GM12878 (cell line): ENCODE results near the gene MAGI2. TPM values are rescaled to one million over a fixed set of nuclear protein-coding genes. Genes with fewer than 3 reads are reported as not detected.

Experiments used
- ATAC-seq: fragments of 200-7000 bp; cut with Tn5 transposase; 3 replicates; pipeline ENCODE4 v1.9.1; 2020; ENCODE audit warnings: mild to moderate bottlenecking, moderate library complexity
- BruUV-seq: library from RNA; stranded (reverse); fragments of 400-500 nt; replicated peaks from 2 replicates; lab custom pipeline; 2021; lab: Mats Ljungman, UMichigan
- CTCF ChIA-PET: fragments of 300-600 bp; sonication (Branson Sonifier 250); formaldehyde crosslinking; extraction: SDS; loops from one replicate; lab custom pipeline; 2021; ENCODE audit warnings: inconsistent platforms; lab: Yijun Ruan, JAX
- POLR2A ChIA-PET: fragments of 350-600 bp; formaldehyde crosslinking; extraction: SDS; loops from one replicate; lab custom pipeline; 2021; ENCODE audit warnings: inconsistent platforms; lab: Charles Lee
- RAD21 ChIA-PET: fragments of 300-600 bp; sonication (Branson Sonifier 250); formaldehyde crosslinking; loops from one replicate; lab custom pipeline; 2023; ENCODE audit warnings: antibody characterized with exemption; ENCODE audit not compliant: unreplicated experiment; lab: Charles Lee
- SMC1A ChIA-PET: fragments of 300-600 bp; sonication (Branson Sonifier 250); formaldehyde crosslinking; loops from one replicate; lab custom pipeline; 2023; ENCODE audit not compliant: unreplicated experiment, uncharacterized antibody; lab: Charles Lee
- DNase-seq: peaks from one replicate; pipeline ENCODE4 v3.0.0-alpha.2; 2011; ENCODE audit warnings: low read depth, low spot score
- FAIRE-seq: peaks from 3 replicates; lab custom pipeline; 2011; peaks lifted over from hg19 to GRCh38; lab: Jason Lieb, UNC
- H2AFZ ChIP-seq: 2 replicates; pipeline ENCODE4 v1.6.0; 2011; ENCODE audit warnings: low read depth, low read length, control low read depth; ENCODE audit not compliant: control insufficient read depth
- H3K27ac ChIP-seq: 2 replicates; pipeline ENCODE4 v1.5.1; 2011; ENCODE audit warnings: control low read depth; ENCODE audit not compliant: control insufficient read depth, insufficient read depth
- H3K27me3 ChIP-seq, 2 experiments: replicated peaks in 1 of 2; 2 replicates each; pipeline versions ENCODE4 v1.6.0 to v1.6.1; 2011; ENCODE audit warnings: low read length in 1 of 2; ENCODE audit not compliant: control insufficient read depth in 2 of 2, insufficient read depth in 2 of 2
- H3K36me3 ChIP-seq, 2 experiments: 2 replicates each; pipeline ENCODE4 v1.5.1; 2011; ENCODE audit warnings: low read length in 1 of 2; ENCODE audit not compliant: control insufficient read depth in 2 of 2, insufficient read depth in 2 of 2
- H3K4me1 ChIP-seq: 2 replicates; pipeline ENCODE4 v1.6.1; 2011; ENCODE audit warnings: mild to moderate bottlenecking, low read length, moderate library complexity, mixed read lengths; ENCODE audit not compliant: control insufficient read depth, insufficient read depth
- H3K4me2 ChIP-seq: 2 replicates; pipeline ENCODE4 v1.6.0; 2011; ENCODE audit warnings: control low read depth; ENCODE audit not compliant: control insufficient read depth, insufficient read depth
- H3K4me3 ChIP-seq: fragments of 200-600 bp; sonication (generic); 2 replicates; pipeline ENCODE4 v1.5.1; 2016
- H3K79me2 ChIP-seq: 2 replicates; pipeline ENCODE4 v1.6.0; 2011; ENCODE audit warnings: low read length; ENCODE audit not compliant: control insufficient read depth, insufficient read depth
- H3K9ac ChIP-seq: 2 replicates; pipeline ENCODE4 v1.8.0; 2011; ENCODE audit warnings: low read length, control low read depth, mixed read lengths; ENCODE audit not compliant: control insufficient read depth, insufficient read depth
- H3K9me3 ChIP-seq: replicated peaks from 3 replicates; pipeline ENCODE4 v1.5.1; 2011; ENCODE audit warnings: mild to moderate bottlenecking, low read length; ENCODE audit not compliant: control insufficient read depth, insufficient read depth
- H4K20me1 ChIP-seq: 2 replicates; pipeline ENCODE4 v1.6.0; 2011; ENCODE audit not compliant: control insufficient read depth, insufficient read depth
- ASH2L ChIP-seq: fragments of 300-600, 200-600 bp; sonication (generic); IDR thresholded peaks from 2 replicates; pipeline ENCODE4 v1.6.1; 2017; ENCODE audit warnings: low read depth, mild to moderate bottlenecking, borderline replicate concordance
- ATF2 ChIP-seq: IDR thresholded peaks from 2 replicates; pipeline ENCODE4 v1.6.1; 2012; ENCODE audit warnings: low read length, inconsistent platforms
- BHLHE40 ChIP-seq, 2 experiments: fragments of 450-650 bp in 1 of 2; IDR thresholded peaks; 2 replicates each; pipeline ENCODE4 v1.6.1; 2011 to 2017; ENCODE audit warnings: low read depth in 2 of 2, borderline replicate concordance in 1 of 2, improper control_type of control experiment in 1 of 2, low read length in 1 of 2, mild to moderate bottlenecking in 1 of 2
- HCFC1 ChIP-seq: fragments of 150-350 bp; IDR thresholded peaks from 2 replicates; pipeline ENCODE4 v1.6.1; 2014; ENCODE audit warnings: low read length
- MTA3 ChIP-seq: IDR thresholded peaks from 2 replicates; pipeline ENCODE4 v1.6.1; 2012; ENCODE audit warnings: low read length, inconsistent platforms, borderline replicate concordance
- NFXL1 ChIP-seq: fragments of 450-650 bp; IDR thresholded peaks from 2 replicates; pipeline ENCODE4 v1.6.1; 2017; ENCODE audit warnings: antibody characterized with exemption, mild to moderate bottlenecking, borderline replicate concordance
- NFYA ChIP-seq: IDR thresholded peaks from 2 replicates; pipeline ENCODE4 v1.6.1; 2011; ENCODE audit warnings: low read depth, mild to moderate bottlenecking, low read length, improper control_type of control experiment, borderline replicate concordance
- NR2C2 ChIP-seq: IDR thresholded peaks from 2 replicates; pipeline ENCODE4 v1.6.1; 2011; ENCODE audit warnings: borderline replicate concordance, low read depth; ENCODE audit not compliant: control insufficient read depth, insufficient read length
- POLR2A ChIP-seq: IDR thresholded peaks from 2 replicates; pipeline ENCODE4 v1.6.1; 2011; ENCODE audit warnings: low read depth, mild to moderate bottlenecking, low read length
- RAD51 ChIP-seq: fragments of 450-650 bp; IDR thresholded peaks from 2 replicates; pipeline ENCODE4 v1.6.1; 2016; ENCODE audit warnings: moderate library complexity, mild to moderate bottlenecking, inconsistent platforms
- RELB ChIP-seq: fragments of 450-650 bp; IDR thresholded peaks from 2 replicates; pipeline ENCODE4 v1.6.1; 2017; ENCODE audit warnings: low read depth, mild to moderate bottlenecking, moderate library complexity
- RFX5 ChIP-seq: IDR thresholded peaks from 2 replicates; pipeline ENCODE4 v1.6.1; 2011; ENCODE audit warnings: low read depth, low read length, improper control_type of control experiment
- SIX5 ChIP-seq: IDR thresholded peaks from 2 replicates; pipeline ENCODE4 v1.6.1; 2011; ENCODE audit warnings: mild to moderate bottlenecking, low read depth, low read length, moderate library complexity; ENCODE audit not compliant: severe bottlenecking
- SPI1 ChIP-seq: IDR thresholded peaks from 2 replicates; pipeline ENCODE4 v1.6.1; 2011; ENCODE audit warnings: low read depth, mild to moderate bottlenecking, low read length, moderate library complexity, borderline replicate concordance; ENCODE audit not compliant: insufficient read depth
- STAT3 ChIP-seq: IDR thresholded peaks from 2 replicates; pipeline ENCODE4 v1.6.1; 2011; ENCODE audit warnings: low read depth, low read length, improper control_type of control experiment
- ZBED1 ChIP-seq: IDR thresholded peaks from 2 replicates; pipeline ENCODE4 v1.6.1; 2016; ENCODE audit warnings: borderline replicate concordance
- WGBS: methylation state at CpG from one replicate; pipeline ENCODE4 v1.1.6; 2016; ENCODE audit warnings: low lambda C conversion rate; ENCODE audit not compliant: insufficient replicate concordance, insufficient coverage; ENCODE audit errors: missing lambda C conversion rate; 5-methylcytosine and 5-hydroxymethylcytosine counted together
- in situ Hi-C: fragments of 300-500 bp; cut with MboI; formaldehyde crosslinking; loops from 9 replicates; pipeline ENCODE4 v1.14.3; 2018; ENCODE audit warnings: mixed read lengths
- intact Hi-C: fragments of 100-400 bp; cut with micrococcal nuclease; formaldehyde crosslinking; loops from one replicate; pipeline ENCODE4 v1.14.2; 2022; ENCODE audit not compliant: unreplicated experiment
- polyA plus RNA-seq, 11 experiments: library from polyadenylated mRNA; depleted of rRNA in 4 of 11; unstranded in 6 of 11; stranded (reverse) in 5 of 11; fragments of >200 nt; fragmentation: Nextera tagmentation in 4 of 11; fragmentation: Illumina TruSeq in 1 of 11; extraction: Ambion mirVana in 4 of 11; extraction: Trizol in 1 of 11; gene quantifications; 1 replicate in 1 of 11; 2 replicates in 10 of 11; pipeline versions ENCODE4 v1.2.1 to v1.2.3, GENCODE V29; 2011 to 2016; ENCODE audit warnings: inconsistent platforms in 2 of 11, missing spikeins in 2 of 11, low read depth in 1 of 11
- total RNA-seq, 4 experiments: library from RNA; depleted of rRNA in 3 of 4; stranded (reverse); fragments of >200 nt in 3 of 4; fragmentation: Illumina TruSeq in 1 of 4; extraction: Trizol in 1 of 4; gene quantifications; 2 replicates each; pipeline versions ENCODE4 v1.2.1 to v1.2.3, GENCODE V29; 2013 to 2021

The MAGI2 gene
- total and polyA plus RNA-seq, 10 of the 15 experiments (the other 5 are each of a cell fraction or from before 2014, with no cell fraction given), result 0.01 to 0.31 (median 0.05) TPM; not detected in 2

GRCh38 chr7:78906735-78907134 lies 546.7 kb downstream of the MAGI2 start:
- RAD21 ChIA-PET, result no interaction called here
- Histone ChIP-seq H3K9ac (no peak overlapping the region), H2AFZ (no peak overlapping the region), H3K4me1 (no peaks in the 10 kb centered on the region), H3K27me3 (no peaks in the 10 kb centered on the region), H3K27ac (no peak overlapping the region), H3K79me2 (no peaks in the 10 kb centered on the region), H3K9me3 (no peaks in the 10 kb centered on the region), H3K4me2 (no peak overlapping the region), H3K4me3 (no peak overlapping the region), H3K36me3 (no peaks in the 10 kb centered on the region), H4K20me1 (no peaks in the 10 kb centered on the region)
- CTCF ChIA-PET, result interaction anchor here (1.1 kb wide), 1 partner anchor 9 kb away, joined by 3 read pairs; no protein-coding TSS in a partner anchor
- 0% methylated on average over 1 of the region's 1 CpG for WGBS
- TF ChIP-seq ZBED1, result no peak
- no peak for TF ChIP-seq POLR2A
- in situ Hi-C loops (no loop called here), intact Hi-C loops (no loop called here)
- no TSS peak for BruUV-seq
- DNase-seq, result no peak
- SMC1A ChIA-PET, result no interaction called here
- ATAC-seq, result no peak
- no peak for FAIRE-seq
- POLR2A ChIA-PET, result no interaction called here

- no peak for FAIRE-seq
- no peak overlapping the region for H3K27ac ChIP-seq
- in situ Hi-C loops (no loop called here), intact Hi-C loops (no loop called here)
- CTCF ChIA-PET, result interaction anchor here (0.5 kb wide), 1 partner anchor 777 kb away, joined by 4 read pairs; no protein-coding TSS in a partner anchor
- H3K9ac ChIP-seq, result no peak overlapping the region
- TF ChIP-seq BHLHE40 (IDR thresholded peaks at IDR 0.05; ENCODE audit: borderline replicate concordance in 1 of 2, low read depth in 2 of 2, low read length in 1 of 2) (no peak), NFYA (no peak), NR2C2 (no peak), RELB (no peak), NFXL1 (no peak), HCFC1 (no peak), ASH2L (no peak), RAD51 (no peak), RFX5 (no peak), SIX5 (no peak), SPI1 (no peak), ATF2 (no peak), STAT3 (no peak), MTA3 (no peak)
- H3K36me3 ChIP-seq, result no peaks in the 10 kb centered on the region
- ATAC-seq, result no peak
- RAD21 ChIA-PET, result no interaction called here
- SMC1A ChIA-PET, result no interaction called here
- POLR2A ChIA-PET, result no interaction called here
- no peaks in the 10 kb centered on the region for H4K20me1 ChIP-seq
- no peak overlapping the region for H2AFZ ChIP-seq
- H3K9me3 ChIP-seq, result no peaks in the 10 kb centered on the region
- H3K79me2 ChIP-seq, result no peaks in the 10 kb centered on the region
- H3K4me2 ChIP-seq, result no peak overlapping the region
- no peaks in the 10 kb centered on the region for H3K27me3 ChIP-seq
- H3K4me1 ChIP-seq, result no peaks in the 10 kb centered on the region
- no peak overlapping the region for H3K4me3 ChIP-seq
- DNase-seq, result no peak
- no TSS peak for BruUV-seq
Observed at GRCh38 chr7:78905436-78905835, 548.0 kb downstream of the MAGI2 start.
